Endothelial cell of umbilical vein (primary cell): ENCODE measurements around the gene SETD3. TPM values are rescaled to one million over a fixed set of nuclear protein-coding genes. Genes with fewer than 3 reads are reported as not detected.

Source experiments
- BruUV-seq: library from RNA; stranded (reverse); fragments of 400-500 nt; replicated peaks from 2 replicates; lab custom pipeline; 2021; lab: Mats Ljungman, UMichigan
- CTCF ChIA-PET: fragments of 300-600, 350-600 bp; sonication (Branson Sonifier 250); formaldehyde crosslinking; loops from one replicate; lab custom pipeline; 2021; ENCODE audit warnings: antibody characterized with exemption, inconsistent platforms; lab: Charles Lee
- POLR2A ChIA-PET: fragments of 300-600, 350-600 bp; sonication (Branson Sonifier 250); formaldehyde crosslinking; loops from one replicate; lab custom pipeline; 2021; ENCODE audit warnings: antibody characterized with exemption, inconsistent platforms; lab: Charles Lee
- DNase-seq: peaks from one replicate; pipeline ENCODE4 v3.0.0-alpha.2; 2011; ENCODE audit warnings: low read depth, low spot score
- FAIRE-seq: peaks from 2 replicates; lab custom pipeline; 2011; peaks lifted over from hg19 to GRCh38; lab: Jason Lieb, UNC
- H2AFZ ChIP-seq: 2 replicates; pipeline ENCODE4 v1.6.0; 2012; ENCODE audit warnings: low read depth, low read length, control low read depth, inconsistent platforms
- H3K27ac ChIP-seq: 2 replicates; pipeline ENCODE4 v1.5.1; 2011; ENCODE audit warnings: low read depth, mild to moderate bottlenecking, control low read depth, low read length, moderate library complexity; ENCODE audit not compliant: insufficient read depth
- H3K27me3 ChIP-seq, 2 experiments: 2 replicates each; pipeline versions ENCODE4 v1.6.0 to v1.6.1; 2011; ENCODE audit warnings: low read length in 2 of 2, mixed read lengths in 1 of 2; ENCODE audit not compliant: control insufficient read depth in 2 of 2, insufficient read depth in 2 of 2
- H3K36me3 ChIP-seq, 2 experiments: 2 replicates in 1 of 2; 3 replicates in 1 of 2; pipeline ENCODE4 v1.5.1; 2011; ENCODE audit warnings: low read length in 2 of 2, mild to moderate bottlenecking in 1 of 2, moderate library complexity in 1 of 2; ENCODE audit not compliant: control insufficient read depth in 2 of 2, insufficient read depth in 2 of 2; ENCODE audit errors: extremely low read depth in 1 of 2
- H3K4me1 ChIP-seq: 3 replicates; pipeline ENCODE4 v1.5.1; 2011; ENCODE audit warnings: mild to moderate bottlenecking, low read length; ENCODE audit not compliant: control insufficient read depth, insufficient read depth; ENCODE audit errors: extremely low read depth
- H3K4me2 ChIP-seq: 2 replicates; pipeline ENCODE4 v1.6.1; 2011; ENCODE audit warnings: low read length, control low read depth, mixed read lengths; ENCODE audit not compliant: insufficient read depth
- H3K4me3 ChIP-seq, 3 experiments: fragments of 200-600 bp in 1 of 3; sonication (generic), shearing (Covaris generic) in 1 of 3; replicated peaks in 1 of 3; 2 replicates each; pipeline ENCODE4 v1.5.1; 2011 to 2016; ENCODE audit warnings: control low read depth in 3 of 3, low read length in 3 of 3, mild to moderate bottlenecking in 2 of 3, inconsistent platforms in 1 of 3, low read depth in 1 of 3, moderate library complexity in 1 of 3; ENCODE audit not compliant: insufficient read depth in 1 of 3
- H3K79me2 ChIP-seq: 2 replicates; pipeline ENCODE4 v1.6.0; 2012; ENCODE audit warnings: low read length, inconsistent platforms; ENCODE audit not compliant: control insufficient read depth, insufficient read depth
- H3K9ac ChIP-seq: replicated peaks from 2 replicates; pipeline ENCODE3; 2011; ENCODE audit warnings: low read length, control low read depth; ENCODE audit not compliant: insufficient read depth; ENCODE audit errors: extremely low read depth
- H3K9me1 ChIP-seq: replicated peaks from 3 replicates; pipeline ENCODE4 v1.6.0; 2011; ENCODE audit warnings: mild to moderate bottlenecking, low read length; ENCODE audit not compliant: control insufficient read depth, insufficient read depth; ENCODE audit errors: extremely low read depth
- H3K9me3 ChIP-seq: replicated peaks from 2 replicates; pipeline ENCODE4 v1.5.1; 2012; ENCODE audit warnings: low read length, inconsistent platforms; ENCODE audit not compliant: control insufficient read depth, insufficient read depth
- H4K20me1 ChIP-seq: replicated peaks from 2 replicates; pipeline ENCODE3; 2011; ENCODE audit warnings: mild to moderate bottlenecking, low read length; ENCODE audit not compliant: control insufficient read depth, insufficient read depth; ENCODE audit errors: extremely low read depth
- EZH2 ChIP-seq: IDR thresholded peaks from 2 replicates; pipeline ENCODE4 v1.6.1; 2012; ENCODE audit warnings: borderline replicate concordance, low read depth, mild to moderate bottlenecking, moderate library complexity, low read length, inconsistent platforms; ENCODE audit not compliant: severe bottlenecking
- FOS ChIP-seq: IDR thresholded peaks from 2 replicates; pipeline ENCODE4 v1.6.1; 2011; ENCODE audit warnings: mild to moderate bottlenecking, low read length, moderate library complexity, borderline replicate concordance; ENCODE audit not compliant: insufficient read depth
- JUN ChIP-seq: IDR thresholded peaks from 2 replicates; pipeline ENCODE4 v1.6.1; 2011; ENCODE audit warnings: borderline replicate concordance, low read depth; ENCODE audit not compliant: insufficient read length, insufficient read depth
- MYC ChIP-seq: IDR thresholded peaks from one replicate; pipeline ENCODE4 v1.6.1; 2011; ENCODE audit warnings: mild to moderate bottlenecking, low read depth, low read length
- POLR2A ChIP-seq: IDR thresholded peaks from 2 replicates; pipeline ENCODE4 v1.6.1; 2012; ENCODE audit warnings: low read depth, mild to moderate bottlenecking, control low read depth, low read length
- POLR2AphosphoS5 ChIP-seq: IDR thresholded peaks from 2 replicates; pipeline ENCODE4 v1.6.1; 2012; ENCODE audit warnings: low read depth, mild to moderate bottlenecking, control low read depth, low read length, moderate library complexity; ENCODE audit not compliant: insufficient read depth
- dilution Hi-C: fragments of 300-500 bp; cut with MboI; formaldehyde crosslinking; loops from one replicate; pipeline ENCODE4 v1.15.0; 2019; ENCODE audit warnings: low sequenced_read_pairs; ENCODE audit not compliant: extremely low pct_ligation_motif_present
- intact Hi-C: fragments of 100-400 bp; cut with micrococcal nuclease; formaldehyde crosslinking; loops from one replicate; pipeline ENCODE4 v1.10.0; 2022
- polyA plus RNA-seq, 4 experiments: library from polyadenylated mRNA; depleted of rRNA in 3 of 4; stranded (reverse) in 3 of 4; unstranded in 1 of 4; fragments of >200 nt; gene quantifications; 2 replicates each; pipeline versions ENCODE4 v1.2.1 to v1.2.3, GENCODE V29; 2011 to 2012; ENCODE audit warnings: missing spikeins in 1 of 4
- total RNA-seq: library from RNA; stranded (reverse); gene quantifications from 2 replicates; pipeline ENCODE4 v1.2.3, GENCODE V29; 2021
- TF ChIP-seq, protein P1 (sequence below), 2 donors: IDR thresholded peaks; 1 replicate in 1 of 2; 2 replicates in 1 of 2; pipeline ENCODE4 v1.5.1; 2011; ENCODE audit warnings: low read length in 2 of 2, mild to moderate bottlenecking in 2 of 2, moderate library complexity in 2 of 2, control low read depth in 1 of 2, inconsistent platforms in 1 of 2, low read depth in 1 of 2; ENCODE audit not compliant: insufficient read depth in 1 of 2; ENCODE audit errors: extremely low read depth in 1 of 2
- TF ChIP-seq, protein P2 (sequence below): IDR thresholded peaks from 2 replicates; pipeline ENCODE4 v1.6.1; 2011; ENCODE audit not compliant: insufficient read depth, insufficient read length

Gene SETD3
- total and polyA plus RNA-seq, 2 donors (not counting 3 experiments of a cell fraction or from before 2014, with no cell fraction given): 18.1 to 53.1 TPM

- BruUV-seq: no TSS peak
- Histone ChIP-seq H3K27me3 (no peaks in the 10 kb centered on the region), H3K9me1 (no peaks in the 10 kb centered on the region), H3K4me2 (no peak overlapping the region), H3K9me3 (no peaks in the 10 kb centered on the region), H3K4me1 (peaks cover 7% of the 10 kb centered on the region), H3K4me3 (no peak overlapping the region), H3K9ac (no peak overlapping the region), H4K20me1 (no peaks in the 10 kb centered on the region), H2AFZ (no peak overlapping the region), H3K79me2 (no peaks in the 10 kb centered on the region), H3K36me3 (peaks cover 0 to 9% of the 10 kb centered on the region in 2 experiments), H3K27ac (no peak overlapping the region)
- DNase-seq (no peak), FAIRE-seq (no peak)
- TF ChIP-seq JUN (no peak), EZH2 (no peak), MYC (no peak), POLR2A (no peak), POLR2AphosphoS5 (no peak)
- ChIA-PET CTCF (interaction anchor here (1.0 kb wide), 1 partner anchor 43 kb away, joined by 3 read pairs; no protein-coding TSS in a partner anchor), POLR2A (no interaction called here)
- intact Hi-C loops (no loop called here), dilution Hi-C loops (no loop called here)
These were observed 48.7 kb downstream of the SETD3 start for GRCh38 chr14:99431986-99432385.

- no peaks in the 10 kb centered on the region for H3K79me2 ChIP-seq
- no peaks in the 10 kb centered on the region for H4K20me1 ChIP-seq
- H3K9ac ChIP-seq: no peak overlapping the region
- intact Hi-C loops (no loop called here), dilution Hi-C loops (no loop called here)
- FAIRE-seq: no peak
- no peak overlapping the region for H3K4me2 ChIP-seq
- TF ChIP-seq FOS: no peak
- TF ChIP-seq, protein P1, sequence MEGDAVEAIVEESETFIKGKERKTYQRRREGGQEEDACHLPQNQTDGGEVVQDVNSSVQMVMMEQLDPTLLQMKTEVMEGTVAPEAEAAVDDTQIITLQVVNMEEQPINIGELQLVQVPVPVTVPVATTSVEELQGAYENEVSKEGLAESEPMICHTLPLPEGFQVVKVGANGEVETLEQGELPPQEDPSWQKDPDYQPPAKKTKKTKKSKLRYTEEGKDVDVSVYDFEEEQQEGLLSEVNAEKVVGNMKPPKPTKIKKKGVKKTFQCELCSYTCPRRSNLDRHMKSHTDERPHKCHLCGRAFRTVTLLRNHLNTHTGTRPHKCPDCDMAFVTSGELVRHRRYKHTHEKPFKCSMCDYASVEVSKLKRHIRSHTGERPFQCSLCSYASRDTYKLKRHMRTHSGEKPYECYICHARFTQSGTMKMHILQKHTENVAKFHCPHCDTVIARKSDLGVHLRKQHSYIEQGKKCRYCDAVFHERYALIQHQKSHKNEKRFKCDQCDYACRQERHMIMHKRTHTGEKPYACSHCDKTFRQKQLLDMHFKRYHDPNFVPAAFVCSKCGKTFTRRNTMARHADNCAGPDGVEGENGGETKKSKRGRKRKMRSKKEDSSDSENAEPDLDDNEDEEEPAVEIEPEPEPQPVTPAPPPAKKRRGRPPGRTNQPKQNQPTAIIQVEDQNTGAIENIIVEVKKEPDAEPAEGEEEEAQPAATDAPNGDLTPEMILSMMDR (IDR thresholded peaks at IDR 0.05; ENCODE audit: extremely low read depth in 1 of 2, insufficient read depth in 1 of 2, low read depth in 1 of 2, low read length in 2 of 2): peak; percentile 42 to 43
- TF ChIP-seq EZH2: no peak
- TF ChIP-seq, protein P2, sequence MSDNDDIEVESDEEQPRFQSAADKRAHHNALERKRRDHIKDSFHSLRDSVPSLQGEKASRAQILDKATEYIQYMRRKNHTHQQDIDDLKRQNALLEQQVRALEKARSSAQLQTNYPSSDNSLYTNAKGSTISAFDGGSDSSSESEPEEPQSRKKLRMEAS: no peak
- TF ChIP-seq POLR2A: no peak
- no peak for TF ChIP-seq POLR2AphosphoS5
- TF ChIP-seq MYC: no peak
- H3K4me3 ChIP-seq: no peak overlapping the region
- H3K36me3 ChIP-seq: peaks cover 0 to 9% of the 10 kb centered on the region in 2 experiments
- no peaks in the 10 kb centered on the region for H3K27me3 ChIP-seq
- DNase-seq: peak; percentile 13
- no peaks in the 10 kb centered on the region for H3K4me1 ChIP-seq
- POLR2A ChIA-PET: no interaction called here
- H3K27ac ChIP-seq: no peak overlapping the region
- H2AFZ ChIP-seq: no peak overlapping the region
- no TSS peak for BruUV-seq
- H3K9me1 ChIP-seq: no peaks in the 10 kb centered on the region
- no peaks in the 10 kb centered on the region for H3K9me3 ChIP-seq
- CTCF ChIA-PET: interaction anchor here (0.8 kb wide), 1 partner anchor 15 kb away, joined by 3 read pairs; no protein-coding TSS in a partner anchor
These were observed 50.2 kb downstream of the SETD3 start for GRCh38 chr14:99430491-99430890.
